Stimulated activated CD4-positive, alpha-beta T cell treated with anti-CD3 and anti-CD28 coated beads, TNF-alpha, amount 100 ng/mL, for 24 hours (primary cell): ENCODE results near the gene EFCAB12.

Experiments
- DNase-seq, 3 experiments: peaks; one replicate each; pipeline ENCODE4 v3.0.0-alpha.2; 2020; ENCODE audit warnings: low read depth in 3 of 3

EFCAB12 gene

GRCh38 chr3:129445471-129445870 lies 17.0 kb upstream of the EFCAB12 start:
- DNase-seq: no peak

- DNase-seq: no peak
Observed at GRCh38 chr3:129442947-129443346, 14.5 kb upstream of the EFCAB12 start.

GRCh38 chr3:129442486-129442885 lies 14.1 kb upstream of the EFCAB12 start:
- DNase-seq: no peak

DNA sequence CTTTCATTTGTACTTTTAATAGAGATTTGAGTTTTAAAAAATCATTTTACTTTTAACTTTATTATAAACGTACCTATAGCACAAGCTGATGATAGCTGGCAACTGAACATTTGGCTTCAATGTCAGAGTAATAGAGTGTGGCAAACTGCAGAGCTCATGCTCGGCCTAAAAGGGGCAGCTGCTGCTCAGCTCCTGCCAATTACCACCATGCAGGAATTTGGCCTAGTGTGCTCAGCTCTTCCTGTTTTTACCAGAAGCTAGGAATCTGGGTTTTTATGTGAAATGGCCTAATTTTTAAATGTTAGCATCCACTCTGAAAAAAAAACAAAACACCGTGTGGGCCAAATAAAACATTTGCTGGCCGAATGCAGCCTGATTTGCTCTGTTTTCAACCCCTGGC lies 13.3 kb upstream of the EFCAB12 start:
- DNase-seq: no peak

DNA sequence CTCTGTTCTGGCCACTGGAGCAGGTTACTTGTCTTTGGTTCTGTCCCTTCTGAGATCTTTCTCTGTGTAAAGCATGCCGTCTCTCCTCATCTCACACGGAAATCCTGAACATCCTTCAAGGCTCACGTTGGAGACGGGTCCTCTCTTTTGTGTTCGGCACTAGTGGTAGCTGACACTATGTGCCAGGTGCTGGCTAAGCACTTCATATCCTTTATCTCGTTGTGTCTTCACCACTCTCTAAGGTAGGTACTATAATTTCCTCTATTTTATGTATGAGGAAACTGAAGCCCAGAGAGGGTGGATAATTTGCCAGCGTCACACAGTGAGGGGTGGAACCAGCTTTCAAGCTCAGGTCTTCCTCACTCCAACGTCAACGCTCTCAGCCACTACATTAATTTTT lies 12.8 kb upstream of the EFCAB12 start:
- no peak for DNase-seq

- DNase-seq: no peak
Observed at GRCh38 chr3:129440618-129441190, 12.3 kb upstream of the EFCAB12 start.

DNA sequence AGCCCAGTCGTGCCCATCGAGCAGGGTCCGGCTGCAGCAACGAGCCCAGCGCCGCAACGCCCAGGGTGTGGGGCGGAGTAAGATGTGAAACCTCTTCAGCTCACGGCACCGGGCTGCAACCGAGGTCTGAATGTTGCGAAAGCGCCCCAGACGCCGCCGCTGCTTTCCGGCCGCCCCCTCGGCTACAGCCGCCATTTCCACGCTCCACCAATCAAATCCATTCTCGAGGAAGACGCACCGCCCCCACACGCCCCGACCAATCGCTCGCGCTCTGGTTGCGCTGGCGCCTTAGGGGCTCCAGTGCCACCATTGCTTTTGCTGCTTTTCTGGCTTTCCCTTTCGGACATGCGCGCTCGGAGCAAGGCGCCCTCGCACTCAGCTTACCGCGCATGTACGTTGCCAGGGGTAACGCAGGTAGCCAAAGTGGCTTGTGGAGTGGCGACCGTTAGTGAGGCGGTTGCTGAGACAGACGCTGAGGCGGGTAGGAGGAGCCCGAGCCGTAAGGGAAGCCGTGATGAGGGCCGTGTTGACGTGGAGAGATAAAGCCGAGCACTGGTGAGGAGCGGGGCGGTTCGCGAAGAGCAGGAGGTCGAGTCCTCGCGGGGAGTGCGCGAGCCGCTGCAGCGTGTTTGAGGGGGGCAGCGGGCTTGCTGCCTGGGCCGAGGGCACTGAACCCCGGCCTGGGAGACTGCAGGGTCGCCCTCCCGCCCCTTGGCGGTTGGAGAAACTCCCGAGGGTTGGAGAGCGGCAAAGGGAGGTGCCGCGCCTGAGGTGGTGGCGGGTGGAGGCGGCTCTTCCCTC lies 11.6 kb upstream of the EFCAB12 start, which contains the start of the genes IFT122 and MBD4:
Gene IFT122, plus strand, starts transcription at position 408 of the 801 bp plus-strand sequence. Its CDS starts 107 bp downstream, at position 515.
Gene MBD4, minus strand, starts transcription at position 132 of the 801 bp plus-strand sequence. Its CDS starts 115 bp downstream, at position 17.
- peak; percentile 97 to 99 (median 99) for DNase-seq

GRCh38 chr3:129439226-129439816 lies 10.9 kb upstream of the EFCAB12 start:
- DNase-seq: peak in 2 of 3 experiments; percentile 18 to 43

- no peak for DNase-seq
Observed at GRCh38 chr3:129435367-129435766, 6.9 kb upstream of the EFCAB12 start.

GRCh38 chr3:129434140-129434539 lies 5.7 kb upstream of the EFCAB12 start:
- no peak for DNase-seq

DNA sequence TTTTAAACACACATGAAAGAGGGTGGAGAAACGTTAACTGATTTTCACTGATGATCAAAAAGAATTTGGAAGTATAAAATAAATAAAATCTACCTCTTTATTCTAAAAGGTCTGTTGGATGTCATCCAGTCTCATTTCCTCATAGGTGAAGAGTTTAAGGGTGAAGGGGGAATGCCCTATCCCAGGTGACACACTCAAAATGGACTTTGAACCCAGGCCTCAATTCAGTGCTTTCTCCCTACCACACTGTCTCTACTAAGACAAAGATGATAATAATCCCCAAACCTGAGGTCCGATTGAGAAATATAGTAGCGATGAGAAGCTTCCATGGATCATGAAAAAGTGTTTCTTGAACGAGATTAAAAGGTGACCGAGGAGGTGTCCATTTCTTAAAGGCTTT lies 5.1 kb upstream of the EFCAB12 start:
- no peak for DNase-seq

DNA sequence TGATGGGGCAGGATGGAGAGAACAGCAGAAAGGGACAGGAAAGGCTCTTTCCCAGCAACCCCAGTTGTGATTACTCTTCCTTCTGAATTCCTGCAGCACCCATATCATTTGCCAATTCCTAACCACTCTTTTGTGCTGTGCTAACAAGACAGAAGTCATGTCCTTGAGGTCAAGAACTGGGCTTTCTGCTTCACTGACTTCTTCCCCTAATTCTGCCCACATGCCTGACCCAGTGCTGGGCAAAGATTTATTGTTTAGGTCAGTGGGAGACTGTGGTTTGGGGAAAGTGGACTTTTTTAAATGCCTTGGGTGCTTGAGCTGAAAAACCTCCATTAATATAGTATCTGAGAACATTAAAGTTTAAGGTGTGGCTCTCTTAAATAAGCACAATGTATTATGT lies 4.2 kb upstream of the EFCAB12 start:
- no peak for DNase-seq

DNA sequence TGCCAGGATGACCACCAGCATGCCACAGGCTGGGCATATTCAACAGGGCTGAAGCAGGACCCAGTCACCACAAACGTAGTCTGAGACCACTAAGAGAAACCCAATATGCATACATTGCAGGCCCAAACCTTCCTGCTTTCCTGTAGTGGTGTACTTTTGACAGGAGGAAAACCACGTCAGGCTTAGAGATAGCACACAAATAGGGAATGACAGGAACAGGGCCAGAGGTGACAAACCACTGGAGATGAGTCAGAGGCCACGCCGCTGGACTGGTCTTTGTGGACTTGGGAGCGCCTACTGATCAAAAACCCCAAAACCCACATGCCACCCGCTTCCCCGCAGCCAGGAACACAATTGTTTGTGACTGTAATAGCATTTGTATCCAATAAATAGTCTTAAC lies 3.6 kb upstream of the EFCAB12 start:
- DNase-seq: no peak

- DNase-seq: no peak
Observed at GRCh38 chr3:129429602-129430001, 1.2 kb upstream of the EFCAB12 start.

DNA sequence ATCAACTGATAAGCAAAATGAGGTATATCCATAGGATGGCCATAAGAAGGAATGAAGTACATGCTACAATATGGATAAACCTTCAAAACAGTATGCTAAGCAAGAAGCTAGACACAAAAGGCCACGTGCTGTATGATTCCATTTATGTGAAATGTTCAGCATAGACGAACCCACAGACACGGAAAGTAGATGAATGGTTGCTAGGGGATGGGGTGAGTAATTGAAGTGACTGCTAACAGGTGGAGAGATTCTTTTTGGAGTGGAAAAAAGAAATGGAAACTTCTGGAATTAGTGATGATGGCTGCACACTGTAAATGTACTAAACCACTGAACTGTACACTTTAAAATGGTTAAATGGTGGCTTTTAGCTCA lies 630 bp upstream of the EFCAB12 start:
- no peak for DNase-seq

DNA sequence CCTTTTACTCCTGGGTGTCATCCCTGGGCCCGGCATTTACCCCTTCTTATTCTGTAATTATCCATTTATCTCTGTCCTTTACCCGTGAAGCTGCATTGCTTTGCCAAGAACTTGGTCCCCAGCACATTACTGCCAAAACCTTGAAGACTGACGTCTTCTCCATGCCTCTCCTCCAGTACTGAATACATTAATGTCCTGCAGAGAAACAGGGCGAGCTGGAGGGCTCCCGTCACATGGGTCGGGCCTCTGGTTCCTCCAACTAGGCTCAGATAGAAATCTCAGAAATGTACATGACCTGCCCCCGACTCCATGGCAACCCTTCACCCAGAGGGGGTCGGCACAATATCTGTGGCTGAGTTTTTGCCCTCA lies 445 bp downstream of the EFCAB12 start:
- no peak for DNase-seq

GRCh38 chr3:129425619-129426018 lies 2.8 kb downstream of the EFCAB12 start:
- DNase-seq: no peak

DNA sequence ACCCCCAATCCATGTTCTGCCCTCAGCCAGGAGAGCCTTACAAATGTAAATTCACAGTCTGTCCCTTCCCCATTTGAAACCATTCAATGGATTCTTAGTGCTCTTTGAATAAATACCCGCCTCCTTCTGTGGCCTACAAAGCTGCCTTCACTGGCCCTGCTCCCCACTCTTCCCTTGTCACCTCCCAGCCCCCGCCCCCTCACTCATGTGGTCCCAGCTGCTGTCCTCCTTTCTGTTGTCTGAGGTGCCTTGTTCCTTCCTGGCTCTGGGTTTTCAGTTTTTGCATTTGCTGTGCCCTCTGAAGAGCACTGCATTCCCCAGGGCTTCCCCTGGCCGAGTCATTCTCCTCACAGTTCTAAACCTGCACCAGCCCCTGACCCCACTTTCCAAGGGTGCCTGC lies 3.2 kb downstream of the EFCAB12 start:
- no peak for DNase-seq

DNA sequence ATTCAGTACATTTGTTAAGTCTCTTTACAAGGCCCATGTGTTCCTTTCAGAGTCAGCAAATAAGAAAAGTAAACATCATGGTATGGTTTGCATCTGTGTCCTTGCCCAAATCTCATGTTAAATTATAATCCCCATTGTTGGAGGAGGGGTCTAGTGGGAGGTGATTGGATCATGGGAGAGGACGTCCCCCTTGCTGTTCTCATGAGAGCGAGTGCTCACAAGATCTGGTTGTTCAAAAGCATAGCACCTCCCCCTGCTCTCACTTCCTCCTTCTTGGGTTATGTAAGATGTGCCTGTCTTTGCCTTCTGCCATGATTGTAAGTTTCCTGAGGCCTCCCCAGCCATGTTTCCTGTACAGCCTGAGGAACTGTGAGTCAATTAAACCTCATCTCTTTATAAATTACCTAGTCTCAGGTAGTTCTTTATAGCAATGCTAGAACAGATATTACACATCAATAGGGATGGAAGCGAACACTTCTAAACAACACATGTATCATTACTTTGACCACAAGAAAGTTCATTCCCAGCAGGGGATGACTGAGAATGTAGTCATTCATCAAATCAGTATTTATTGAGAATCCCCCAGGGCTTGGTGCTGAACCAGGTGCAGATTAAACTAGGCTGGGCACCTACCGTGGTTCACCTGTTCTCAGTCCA lies 4.1 kb downstream of the EFCAB12 start:
- DNase-seq: no peak

- DNase-seq: no peak
Observed at GRCh38 chr3:129422897-129423296, 5.5 kb downstream of the EFCAB12 start.

- no peak for DNase-seq
Observed at GRCh38 chr3:129421988-129422745, 6.3 kb downstream of the EFCAB12 start.
